GM23248 (cell line): Measurements from ENCODE around the gene SMAD1.

Experiments
- EZH2 ChIP-seq: fragments of 200-600 bp; sonication (generic); IDR thresholded peaks from 2 replicates; pipeline ENCODE4 v1.6.1; 2018; ENCODE audit warnings: antibody characterized with exemption, mild to moderate bottlenecking; ENCODE audit not compliant: insufficient read depth, poor library complexity, severe bottlenecking
- EZH2phosphoT487 ChIP-seq: fragments of 200-600 bp; sonication (generic); IDR thresholded peaks from 2 replicates; pipeline ENCODE4 v1.6.1; 2018; ENCODE audit warnings: antibody characterized with exemption, moderate library complexity, mild to moderate bottlenecking, low read depth; ENCODE audit not compliant: insufficient read depth

DNA sequence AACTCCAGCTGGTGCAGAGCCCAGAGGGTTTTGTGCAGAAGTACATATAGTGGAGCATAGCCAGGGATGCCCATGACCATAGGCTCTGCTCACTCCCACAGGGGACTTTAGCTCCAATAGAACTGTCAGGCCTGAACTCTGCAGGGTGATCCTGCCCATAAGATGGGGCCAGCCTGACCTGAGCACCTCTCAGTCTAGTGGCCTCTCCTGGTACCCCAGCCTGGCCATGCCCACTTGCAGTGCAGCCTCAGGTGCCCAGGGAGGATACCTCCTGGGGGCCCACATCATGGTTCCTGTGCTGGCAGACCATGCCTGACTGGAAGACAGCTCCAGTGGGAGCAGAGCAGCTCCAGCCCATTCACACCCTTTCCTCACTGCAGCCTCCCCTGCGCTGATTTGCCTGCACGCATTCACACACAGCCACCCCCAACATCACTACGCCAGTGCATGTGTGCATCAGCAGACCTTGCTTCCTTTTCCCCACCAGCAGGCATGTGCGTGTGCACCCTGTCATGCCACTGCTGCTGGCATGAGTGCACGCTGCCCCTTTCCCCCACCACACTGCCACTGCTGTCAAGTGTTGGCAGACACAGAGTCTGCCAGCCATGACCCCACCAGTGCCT, 84.5 kb downstream of the SMAD1 start:
- TF ChIP-seq EZH2phosphoT487, result no peak
- TF ChIP-seq EZH2, result no peak
